Measurements from ENCODE around the gene EPN3.

The EPN3 gene

DNA sequence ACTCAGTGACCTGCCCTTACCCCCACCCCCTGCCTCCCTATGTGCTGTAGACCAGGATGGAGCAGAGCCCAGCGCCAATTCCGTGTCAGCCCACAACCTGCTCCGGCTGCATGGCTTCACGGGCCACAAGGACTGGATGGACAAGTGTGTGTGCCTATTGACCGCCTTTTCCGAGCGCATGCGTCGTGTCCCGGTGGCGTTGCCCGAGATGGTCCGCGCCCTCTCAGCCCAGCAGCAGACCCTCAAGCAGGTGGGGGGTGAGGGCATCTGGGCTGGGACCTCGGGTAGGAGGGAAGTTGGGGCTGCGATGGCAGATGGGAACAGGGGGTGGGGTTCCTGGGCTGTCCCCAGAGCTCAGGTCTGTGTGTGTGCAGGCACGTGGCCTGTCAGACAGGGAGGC is 21.7 kb downstream of the EPN3 start:
- Histone ChIP-seq H3K27ac (ENCODE audit: low read depth, low read length) (no peak overlapping the region), H3K4me2 (ENCODE audit: low read depth, low read length, poor library complexity, severe bottlenecking) (no peak overlapping the region), H3F3A (ENCODE audit: insufficient read depth) (no peaks in the 10 kb centered on the region), H2AFZ (ENCODE audit: low read depth, low read length, severe bottlenecking) (no peak overlapping the region), H3K9me2 (replicated peaks; ENCODE audit: insufficient read depth, low read length) (no peaks in the 10 kb centered on the region), H3K9me3 (ENCODE audit: insufficient read depth, low read length) (no peaks in the 10 kb centered on the region), H3K4me3 (ENCODE audit: insufficient read depth, low read length, poor library complexity, severe bottlenecking) (no peak overlapping the region), H3K36me3 (ENCODE audit: low read length) (no peaks in the 10 kb centered on the region), H3K9ac (ENCODE audit: low read length) (no peak overlapping the region), H3K79me2 (ENCODE audit: insufficient read depth, low read length) (no peaks in the 10 kb centered on the region), H4K20me1 (ENCODE audit: low read depth, low read length) (no peaks in the 10 kb centered on the region), H3K27me3 (ENCODE audit: low read length) (no peaks in the 10 kb centered on the region)
- no peak for TF ChIP-seq EZH2phosphoT487 (conservative IDR thresholded peaks at IDR 0.05; ENCODE audit: low read length)
- TF ChIP-seq, protein P1, sequence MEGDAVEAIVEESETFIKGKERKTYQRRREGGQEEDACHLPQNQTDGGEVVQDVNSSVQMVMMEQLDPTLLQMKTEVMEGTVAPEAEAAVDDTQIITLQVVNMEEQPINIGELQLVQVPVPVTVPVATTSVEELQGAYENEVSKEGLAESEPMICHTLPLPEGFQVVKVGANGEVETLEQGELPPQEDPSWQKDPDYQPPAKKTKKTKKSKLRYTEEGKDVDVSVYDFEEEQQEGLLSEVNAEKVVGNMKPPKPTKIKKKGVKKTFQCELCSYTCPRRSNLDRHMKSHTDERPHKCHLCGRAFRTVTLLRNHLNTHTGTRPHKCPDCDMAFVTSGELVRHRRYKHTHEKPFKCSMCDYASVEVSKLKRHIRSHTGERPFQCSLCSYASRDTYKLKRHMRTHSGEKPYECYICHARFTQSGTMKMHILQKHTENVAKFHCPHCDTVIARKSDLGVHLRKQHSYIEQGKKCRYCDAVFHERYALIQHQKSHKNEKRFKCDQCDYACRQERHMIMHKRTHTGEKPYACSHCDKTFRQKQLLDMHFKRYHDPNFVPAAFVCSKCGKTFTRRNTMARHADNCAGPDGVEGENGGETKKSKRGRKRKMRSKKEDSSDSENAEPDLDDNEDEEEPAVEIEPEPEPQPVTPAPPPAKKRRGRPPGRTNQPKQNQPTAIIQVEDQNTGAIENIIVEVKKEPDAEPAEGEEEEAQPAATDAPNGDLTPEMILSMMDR (IDR thresholded peaks at IDR 0.05; ENCODE audit: insufficient read depth, low read length, poor library complexity, severe bottlenecking), result no peak

DNA sequence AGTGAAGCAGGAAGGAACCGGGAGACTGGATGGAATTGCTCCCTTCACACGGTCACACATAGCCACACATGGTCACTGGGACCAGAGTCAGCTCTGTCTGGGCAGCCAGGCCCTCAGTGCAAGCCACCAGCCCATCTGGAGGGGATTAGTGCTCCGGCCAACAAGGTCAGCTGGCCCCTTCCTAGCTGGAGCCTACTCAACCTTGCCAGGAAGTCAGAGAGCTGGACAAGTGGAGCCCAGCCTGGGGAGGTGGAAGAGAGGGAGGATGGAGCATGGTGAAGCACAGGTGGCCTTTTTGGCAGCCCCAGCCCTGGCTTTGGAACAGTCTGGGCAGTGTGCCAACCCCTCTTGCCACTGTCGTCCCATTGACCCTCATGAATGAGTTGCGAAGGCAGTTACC is 24.3 kb downstream of the EPN3 start:
- no peak for TF ChIP-seq EZH2phosphoT487 (conservative IDR thresholded peaks at IDR 0.05; ENCODE audit: low read length)
- TF ChIP-seq, protein P1 (IDR thresholded peaks at IDR 0.05; ENCODE audit: insufficient read depth, low read length, poor library complexity, severe bottlenecking), result no peak
- H3K27me3 ChIP-seq (ENCODE audit: low read length), result no peaks in the 10 kb centered on the region

DNA sequence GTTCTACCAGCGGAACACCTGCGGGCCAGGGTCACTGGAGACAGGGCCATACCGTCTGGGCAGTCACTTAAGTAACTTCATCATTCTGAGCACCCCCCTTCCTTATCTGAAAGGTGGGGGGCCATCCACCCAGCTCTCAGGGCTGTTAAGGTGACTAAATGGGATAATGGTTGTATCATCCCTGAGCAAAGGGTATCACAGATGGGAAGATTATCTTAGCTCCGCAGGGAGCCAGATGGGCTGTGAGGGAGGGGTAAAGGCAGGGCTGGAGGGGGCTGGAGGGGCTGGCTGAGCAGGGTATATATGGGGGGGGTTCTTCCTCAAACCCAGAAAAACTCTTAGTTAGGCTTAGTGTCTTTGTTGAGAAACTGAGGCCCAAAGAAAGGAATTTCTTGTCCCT is 25.1 kb downstream of the EPN3 start:
- Histone ChIP-seq H3K9me2 (replicated peaks; ENCODE audit: insufficient read depth, low read length) (no peaks in the 10 kb centered on the region), H3K36me3 (ENCODE audit: low read length) (no peaks in the 10 kb centered on the region), H3K4me2 (ENCODE audit: low read depth, low read length, poor library complexity, severe bottlenecking) (no peak overlapping the region), H3K27ac (ENCODE audit: low read depth, low read length) (no peak overlapping the region), H4K20me1 (ENCODE audit: low read depth, low read length) (no peaks in the 10 kb centered on the region), H3K9me3 (ENCODE audit: insufficient read depth, low read length) (no peaks in the 10 kb centered on the region), H3K27me3 (ENCODE audit: low read length) (no peaks in the 10 kb centered on the region), H3F3A (ENCODE audit: insufficient read depth) (no peaks in the 10 kb centered on the region), H2AFZ (ENCODE audit: low read depth, low read length, severe bottlenecking) (no peak overlapping the region), H3K9ac (ENCODE audit: low read length) (no peak overlapping the region), H3K79me2 (ENCODE audit: insufficient read depth, low read length) (no peaks in the 10 kb centered on the region), H3K4me3 (ENCODE audit: insufficient read depth, low read length, poor library complexity, severe bottlenecking) (no peak overlapping the region)
- TF ChIP-seq EZH2phosphoT487 (conservative IDR thresholded peaks at IDR 0.05; ENCODE audit: low read length), result no peak
- TF ChIP-seq, protein P1 (IDR thresholded peaks at IDR 0.05; ENCODE audit: insufficient read depth, low read length, poor library complexity, severe bottlenecking), result no peak

More for the DNA sequence above, 24.3 kb downstream of the EPN3 start:
- Histone ChIP-seq H4K20me1 (ENCODE audit: low read depth, low read length) (no peaks in the 10 kb centered on the region), H3F3A (ENCODE audit: insufficient read depth) (no peaks in the 10 kb centered on the region), H3K79me2 (ENCODE audit: insufficient read depth, low read length) (no peaks in the 10 kb centered on the region), H2AFZ (ENCODE audit: low read depth, low read length, severe bottlenecking) (no peak overlapping the region), H3K9ac (ENCODE audit: low read length) (no peak overlapping the region), H3K4me3 (ENCODE audit: insufficient read depth, low read length, poor library complexity, severe bottlenecking) (no peak overlapping the region), H3K9me3 (ENCODE audit: insufficient read depth, low read length) (no peaks in the 10 kb centered on the region), H3K36me3 (ENCODE audit: low read length) (no peaks in the 10 kb centered on the region), H3K4me2 (ENCODE audit: low read depth, low read length, poor library complexity, severe bottlenecking) (no peak overlapping the region), H3K9me2 (replicated peaks; ENCODE audit: insufficient read depth, low read length) (no peaks in the 10 kb centered on the region), H3K27ac (ENCODE audit: low read depth, low read length) (no peak overlapping the region)
